RPMI8226 (cell line): Measurements from ENCODE around the gene ASNS.

Experiments used
- DNase-seq: peaks from one replicate; pipeline ENCODE4 v3.0.0-alpha.2; 2015

Gene ASNS

DNA sequence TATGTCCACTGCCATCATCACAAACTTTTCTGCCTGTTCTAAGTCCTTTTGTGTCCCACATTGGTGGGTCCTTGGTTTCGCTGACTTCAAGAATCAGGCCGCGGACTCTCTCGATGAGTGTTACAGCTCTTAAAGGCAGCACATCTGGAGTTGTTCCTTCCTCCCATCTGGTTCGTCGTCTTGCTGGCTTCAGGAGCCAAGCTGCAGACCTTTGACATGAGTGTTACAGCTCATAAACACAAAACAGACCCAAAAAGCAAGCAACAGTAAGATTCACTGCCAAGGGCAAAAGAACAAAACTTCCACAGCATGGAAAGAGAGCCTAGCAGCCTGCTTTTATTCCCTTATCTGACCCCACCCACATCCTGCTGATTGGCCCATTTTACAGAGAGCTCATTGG, 30.2 kb downstream of the ASNS start:
- no peak for DNase-seq

DNA sequence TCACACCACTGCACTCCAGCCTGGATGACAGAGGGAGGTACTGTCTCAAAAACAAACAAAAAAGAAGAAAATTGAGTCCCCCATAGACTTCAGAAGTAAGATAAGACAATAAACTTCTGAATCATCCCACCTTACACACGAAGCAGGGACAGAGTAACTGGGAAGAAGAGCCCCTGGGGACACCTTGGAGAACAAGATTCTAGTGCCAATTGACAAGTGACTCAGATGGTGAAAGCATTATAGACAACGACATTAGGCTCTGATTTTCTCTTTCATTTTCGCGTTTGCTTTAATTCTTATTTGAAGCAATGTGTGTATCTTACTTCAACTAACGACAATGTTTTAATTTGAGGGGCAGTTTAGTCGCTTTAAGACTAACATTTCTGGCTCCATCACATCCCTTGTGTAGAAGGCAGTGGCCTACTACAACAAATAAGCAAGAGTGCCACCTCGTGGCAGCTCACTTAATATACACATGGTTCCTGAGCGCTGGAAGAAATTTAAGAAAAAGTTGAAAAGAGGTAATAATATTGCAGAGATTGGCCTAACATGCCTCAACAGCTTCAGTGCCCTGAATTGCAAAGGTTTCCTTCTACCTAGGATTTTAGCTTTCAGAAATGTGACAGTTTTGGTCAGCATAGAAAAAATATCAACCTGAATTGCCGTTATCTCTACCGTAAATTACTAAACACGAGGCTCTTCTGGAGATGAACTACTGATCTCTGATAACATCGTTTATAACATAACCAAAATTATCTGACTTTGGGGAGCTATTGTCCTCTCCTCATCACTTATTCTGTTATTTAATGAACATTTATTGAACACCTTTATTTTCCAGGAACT, 36.7 kb downstream of the ASNS start:
- peak; percentile 78 for DNase-seq

DNA sequence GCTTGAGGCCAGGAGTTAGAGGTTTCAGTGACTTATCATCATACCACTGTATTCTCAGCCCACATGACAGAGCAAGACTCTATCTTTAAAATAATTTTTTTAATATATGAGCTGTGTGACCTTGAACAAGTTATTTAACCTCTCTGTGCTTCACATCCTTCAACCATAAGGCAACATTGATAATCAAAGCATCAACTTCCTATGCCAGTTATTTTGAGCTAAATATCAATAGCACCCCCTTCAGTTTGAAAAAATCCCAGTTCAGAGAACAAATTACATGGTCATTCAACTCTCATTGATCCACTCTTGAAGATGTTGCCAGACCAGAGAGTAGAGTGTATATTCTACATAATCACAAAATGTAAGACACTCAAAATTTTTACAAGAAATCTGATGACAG, 53.0 kb downstream of the ASNS start:
- no peak for DNase-seq

DNA sequence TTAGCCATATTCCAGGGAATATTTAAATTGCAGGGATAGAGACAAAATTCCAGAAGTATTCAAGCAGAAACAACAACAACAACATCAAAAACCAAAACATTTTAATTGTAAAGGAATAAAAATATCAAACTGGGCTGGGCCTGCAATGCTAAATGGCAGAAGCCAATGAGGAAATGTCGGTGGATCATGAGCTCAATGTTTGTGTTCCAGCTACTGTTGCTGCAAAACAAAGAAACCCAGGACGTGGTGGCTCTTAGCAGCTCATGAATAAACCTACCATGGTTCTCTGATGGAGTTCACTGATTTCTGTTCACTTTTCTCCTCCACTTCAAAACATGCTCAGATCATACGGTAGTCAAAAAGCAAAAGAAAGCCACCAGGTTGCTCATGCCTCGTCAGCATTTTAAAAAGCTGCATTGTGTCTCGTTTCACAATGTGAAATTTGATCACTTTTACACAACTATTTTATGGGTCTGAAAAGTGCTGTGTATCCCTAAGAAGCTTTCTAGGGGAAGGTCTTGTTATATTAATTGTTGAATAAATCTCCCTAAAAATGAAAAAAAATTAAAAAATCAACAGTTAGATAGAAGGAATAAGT, 54.0 kb downstream of the ASNS start:
- DNase-seq = no peak
